Measurements from ENCODE around the gene CYP2W1. TPM values are rescaled to one million over a fixed set of nuclear protein-coding genes. Genes with fewer than 3 reads are reported as not detected.
A peak's percentile ranks its signal among the peaks of the same experiment; 100 is the strongest.

CYP2W1 gene
- total RNA-seq, 1 experiment from 2014 or later = not detected

- H3K27ac Mint-ChIP-seq = no peak overlapping the region
- no peaks in the 10 kb centered on the region for H3K4me1 Mint-ChIP-seq
- POLR2A ChIA-PET = no interaction called here
- DNase-seq (ENCODE audit: low spot score) (no peak), ATAC-seq (peak; percentile 14; the same call in 1 of the 2 replicates)
- CTCF ChIA-PET = interaction anchor here (0.7 to 3.7 kb wide), 7 partner anchors 22 to 488 kb away, joined by 3 to 20 read pairs (median 5); no protein-coding TSS in a partner anchor
- no peaks in the 10 kb centered on the region for H3K27me3 Mint-ChIP-seq (ENCODE audit: low read depth)
- TF ChIP-seq SP1 (CRISPR knock-in tag; conservative IDR thresholded peaks at IDR 0.05) (no peak), ZNF423 (CRISPR knock-in tag; IDR thresholded peaks at IDR 0.05) (no peak), CBFB (CRISPR knock-in tag; IDR thresholded peaks at IDR 0.05; ENCODE audit: low read depth) (no peak), ZNF671 (CRISPR knock-in tag; IDR thresholded peaks at IDR 0.05) (no peak), ATF3 (CRISPR knock-in tag; conservative IDR thresholded peaks at IDR 0.05) (no peak), CREB1 (CRISPR knock-in tag; IDR thresholded peaks at IDR 0.05) (no peak), PRDM15 (CRISPR knock-in tag; IDR thresholded peaks at IDR 0.05) (no peak), E2F1 (CRISPR knock-in tag; IDR thresholded peaks at IDR 0.05) (no peak), ETV6 (CRISPR knock-in tag; IDR thresholded peaks at IDR 0.05) (no peak), FOXJ3 (CRISPR knock-in tag; IDR thresholded peaks at IDR 0.05; ENCODE audit: borderline replicate concordance) (no peak), SMAD4 (CRISPR knock-in tag; IDR thresholded peaks at IDR 0.05) (no peak), TCF7 (CRISPR knock-in tag; IDR thresholded peaks at IDR 0.05; ENCODE audit: low read depth) (no peak), E2F5 (CRISPR knock-in tag; IDR thresholded peaks at IDR 0.05) (no peak), GRHL2 (CRISPR knock-in tag; IDR thresholded peaks at IDR 0.05; ENCODE audit: insufficient replicate concordance, severe bottlenecking) (no peak), ZMAT4 (CRISPR knock-in tag; IDR thresholded peaks at IDR 0.05) (no peak), MAX (CRISPR knock-in tag; IDR thresholded peaks at IDR 0.05) (no peak)
- no peak overlapping the region for H3K4me3 Mint-ChIP-seq
- no peaks in the 10 kb centered on the region; the same call in 1 of the 2 replicates for H3K36me3 Mint-ChIP-seq
- no peaks in the 10 kb centered on the region for H3K9me3 Mint-ChIP-seq
Observed at GRCh38 chr7:1019789-1020610, 37.0 kb downstream of the CYP2W1 start.

- Mint-ChIP-seq H3K4me3 (no peak overlapping the region), H3K27me3 (ENCODE audit: low read depth) (no peaks in the 10 kb centered on the region), H3K36me3 (no peaks in the 10 kb centered on the region; the same call in 1 of the 2 replicates), H3K9me3 (no peaks in the 10 kb centered on the region), H3K27ac (no peak overlapping the region), H3K4me1 (no peaks in the 10 kb centered on the region)
- peak; percentile 16; the same call in 1 of the 2 replicates for ATAC-seq
- DNase-seq (ENCODE audit: low spot score) = no peak
- TF ChIP-seq ZNF232 (CRISPR knock-in tag; IDR thresholded peaks at IDR 0.05) (no peak), CREM (CRISPR knock-in tag; IDR thresholded peaks at IDR 0.05) (no peak), ARID4B (CRISPR knock-in tag; IDR thresholded peaks at IDR 0.05; ENCODE audit: borderline replicate concordance) (no peak), MXD4 (CRISPR knock-in tag; IDR thresholded peaks at IDR 0.05; ENCODE audit: borderline replicate concordance) (no peak)
- POLR2A ChIA-PET = no interaction called here
- CTCF ChIA-PET = interaction anchor here (0.9 to 3.7 kb wide), 3 partner anchors 28 to 45 kb away, joined by 5 to 20 read pairs (median 13); no protein-coding TSS in a partner anchor
Observed at GRCh38 chr7:1020849-1021251, 37.9 kb downstream of the CYP2W1 start.
